ENCODE data around the gene CLK1.
"Not testable (repeated sequence)": the region's sequence is repeated elsewhere in the genome, so short reads cannot be mapped to it uniquely, and the experiment has no call there.

Gene CLK1

GRCh38 chr2:200850512-200851256 lies 13.8 kb downstream of the CLK1 start:
- DNase-seq, result no peak

DNA sequence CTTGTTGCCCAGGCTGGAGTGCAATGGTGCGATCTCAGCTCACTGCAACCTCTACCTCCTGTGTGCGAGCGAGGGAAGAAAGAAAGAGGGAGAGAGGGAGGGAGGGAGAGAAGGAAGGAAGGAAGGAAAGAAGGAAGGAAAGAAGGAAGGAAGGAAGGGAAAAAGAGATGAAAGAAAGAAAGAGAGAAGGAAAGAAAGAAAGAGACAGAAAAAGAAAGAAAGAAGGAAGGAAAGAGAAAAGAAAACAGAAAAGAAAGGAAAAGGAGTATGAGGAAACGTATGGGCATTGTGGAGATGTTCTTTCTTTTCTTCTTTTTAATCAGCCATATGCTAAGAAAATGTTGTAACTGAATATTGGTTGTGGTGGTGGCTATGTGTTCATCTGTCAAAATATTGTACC lies 16.5 kb downstream of the CLK1 start:
- no peak for DNase-seq

- no peak for DNase-seq
These were observed 17.2 kb downstream of the CLK1 start for GRCh38 chr2:200847269-200847668.

DNA sequence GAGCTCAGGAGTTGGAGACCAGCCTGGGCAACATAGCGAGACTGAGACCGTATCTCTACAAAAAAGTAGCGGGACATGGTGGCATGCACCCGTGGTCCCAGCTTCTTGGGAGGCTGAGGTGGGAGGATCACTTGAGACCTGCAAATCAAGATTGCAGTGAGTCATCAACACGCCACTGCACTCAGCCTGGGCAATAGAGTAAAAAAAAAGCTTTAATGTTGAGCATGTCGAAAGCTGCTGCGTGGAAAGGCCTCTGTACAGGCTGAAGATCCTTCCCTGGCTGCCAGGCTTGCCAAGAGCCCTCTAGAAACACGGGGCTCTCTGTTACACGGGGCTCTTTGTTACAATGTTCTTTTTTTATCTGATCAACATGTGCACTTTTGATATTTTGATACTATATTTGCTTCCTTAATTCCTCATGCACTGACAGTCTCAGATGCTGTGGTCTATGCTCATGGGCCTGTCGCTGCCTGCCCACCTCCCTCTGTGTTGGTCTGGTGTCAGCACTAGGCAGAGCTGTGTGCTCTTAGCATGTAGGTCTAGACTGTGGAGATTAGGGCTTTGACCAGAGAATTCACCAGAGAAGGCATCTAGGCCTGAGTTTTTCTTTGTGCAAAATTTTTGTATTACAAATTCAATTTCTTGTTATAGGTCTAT lies 18.7 kb downstream of the CLK1 start:
- DNase-seq, result no peak

- DNase-seq, result no peak
These were observed 19.3 kb downstream of the CLK1 start for GRCh38 chr2:200845194-200845593.

GRCh38 chr2:200843993-200844948 lies 20.2 kb downstream of the CLK1 start:
- DNase-seq, result no peak

DNA sequence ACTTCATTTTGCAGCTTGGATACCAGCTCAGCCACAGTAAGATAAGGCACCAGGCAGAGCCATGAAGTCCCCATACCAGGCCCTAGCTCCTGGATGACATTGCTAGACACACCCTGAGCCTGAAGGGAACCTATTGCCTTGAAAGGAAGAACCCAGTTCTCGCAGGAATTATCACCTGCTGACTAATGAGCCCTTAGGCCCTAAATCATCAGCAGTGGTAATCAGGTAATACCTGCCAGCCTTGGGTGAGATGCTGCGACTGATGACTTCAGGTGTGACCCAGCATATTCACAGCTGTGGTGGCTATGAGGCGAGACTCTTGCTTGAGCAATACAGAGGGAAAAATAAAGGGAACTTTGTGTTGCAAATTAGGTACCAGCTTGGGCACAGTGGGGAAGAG lies 24.9 kb downstream of the CLK1 start:
- no peak for DNase-seq

- DNase-seq, result no peak
These were observed 29.8 kb downstream of the CLK1 start for GRCh38 chr2:200834701-200835100.

DNA sequence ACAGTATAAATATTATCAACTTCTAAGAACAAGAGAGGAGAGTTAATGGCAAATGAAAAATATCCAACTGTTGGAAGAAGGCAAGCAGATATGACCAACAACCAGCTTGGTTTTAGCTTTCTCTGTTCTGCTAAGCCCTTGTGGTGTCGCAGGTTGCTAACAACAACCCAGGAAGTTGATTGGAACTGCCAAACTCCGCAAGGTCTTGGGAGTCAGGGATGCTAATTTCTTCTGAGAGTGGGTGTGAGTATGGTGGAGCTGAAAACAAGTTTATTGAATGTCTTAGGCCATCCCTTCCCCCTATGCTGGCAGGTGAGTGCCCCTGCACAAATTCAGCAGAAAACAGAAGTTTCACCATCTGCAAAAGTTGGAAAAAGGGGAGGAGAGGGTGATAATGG lies 35.2 kb downstream of the CLK1 start:
- no peak for DNase-seq

DNA sequence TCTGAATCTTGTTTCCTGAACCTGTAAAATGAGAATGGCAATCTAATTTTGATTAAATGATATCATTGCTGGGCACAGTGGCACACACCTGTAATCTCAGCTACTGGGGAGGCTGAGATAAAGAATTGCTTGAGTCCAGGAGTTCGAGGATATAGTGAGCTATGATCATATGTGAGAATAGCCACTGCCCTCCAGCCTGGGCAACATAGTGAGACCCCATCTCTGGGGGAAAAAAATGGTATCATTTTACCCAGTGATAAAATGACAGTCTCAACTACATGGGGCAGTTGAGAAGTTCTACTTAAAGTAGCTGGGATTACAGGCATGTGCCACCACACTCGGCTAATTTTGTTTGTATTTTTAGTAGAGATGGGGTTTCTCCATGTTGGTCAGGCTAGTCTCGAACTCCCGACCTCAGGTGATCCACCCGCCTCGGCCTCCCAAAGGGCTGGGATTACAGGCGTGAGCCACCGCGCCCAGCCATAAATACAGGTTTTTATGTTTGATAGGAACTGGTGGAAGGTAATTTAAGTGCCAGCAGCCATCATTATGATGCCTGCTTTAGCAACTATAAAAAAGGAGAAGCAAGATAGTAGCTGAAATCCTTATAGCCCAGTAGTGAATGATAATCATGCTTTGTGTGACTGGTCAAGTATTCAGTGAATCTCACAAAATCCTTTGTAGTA lies 35.7 kb downstream of the CLK1 start:
- no peak for DNase-seq

- no peak for DNase-seq
These were observed 36.4 kb downstream of the CLK1 start for GRCh38 chr2:200828104-200828503.

GRCh38 chr2:200821686-200822245 lies 42.7 kb downstream of the CLK1 start:
- no peak for DNase-seq

GRCh38 chr2:200820573-200821234 lies 43.8 kb downstream of the CLK1 start:
- DNase-seq, result no peak

DNA sequence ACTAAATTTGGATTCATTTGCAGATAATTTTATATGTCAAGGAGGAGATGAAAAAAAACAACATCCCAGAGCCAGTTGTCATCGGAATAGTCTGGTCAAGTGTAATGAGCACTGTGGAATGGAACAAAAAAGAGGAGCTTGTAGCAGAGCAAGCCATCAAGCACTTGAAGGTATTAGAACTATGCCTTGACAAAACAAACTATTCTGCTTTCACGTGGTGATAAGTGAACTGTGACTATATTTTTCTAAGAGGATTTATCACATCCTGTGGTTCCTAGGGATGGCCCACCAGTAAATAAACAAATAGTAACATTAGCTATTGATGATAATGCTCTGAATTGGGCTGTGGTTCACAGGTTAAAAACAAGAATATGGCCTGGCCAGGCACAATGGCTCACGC lies 45.7 kb downstream of the CLK1 start:
- not testable (repeated sequence) for DNase-seq

- no peak for DNase-seq
These were observed 49.5 kb downstream of the CLK1 start for GRCh38 chr2:200814917-200815316.

GRCh38 chr2:200814276-200814815 lies 50.1 kb downstream of the CLK1 start:
- no peak for DNase-seq

GRCh38 chr2:200812122-200813022 lies 52.1 kb downstream of the CLK1 start:
- no peak for DNase-seq

DNA sequence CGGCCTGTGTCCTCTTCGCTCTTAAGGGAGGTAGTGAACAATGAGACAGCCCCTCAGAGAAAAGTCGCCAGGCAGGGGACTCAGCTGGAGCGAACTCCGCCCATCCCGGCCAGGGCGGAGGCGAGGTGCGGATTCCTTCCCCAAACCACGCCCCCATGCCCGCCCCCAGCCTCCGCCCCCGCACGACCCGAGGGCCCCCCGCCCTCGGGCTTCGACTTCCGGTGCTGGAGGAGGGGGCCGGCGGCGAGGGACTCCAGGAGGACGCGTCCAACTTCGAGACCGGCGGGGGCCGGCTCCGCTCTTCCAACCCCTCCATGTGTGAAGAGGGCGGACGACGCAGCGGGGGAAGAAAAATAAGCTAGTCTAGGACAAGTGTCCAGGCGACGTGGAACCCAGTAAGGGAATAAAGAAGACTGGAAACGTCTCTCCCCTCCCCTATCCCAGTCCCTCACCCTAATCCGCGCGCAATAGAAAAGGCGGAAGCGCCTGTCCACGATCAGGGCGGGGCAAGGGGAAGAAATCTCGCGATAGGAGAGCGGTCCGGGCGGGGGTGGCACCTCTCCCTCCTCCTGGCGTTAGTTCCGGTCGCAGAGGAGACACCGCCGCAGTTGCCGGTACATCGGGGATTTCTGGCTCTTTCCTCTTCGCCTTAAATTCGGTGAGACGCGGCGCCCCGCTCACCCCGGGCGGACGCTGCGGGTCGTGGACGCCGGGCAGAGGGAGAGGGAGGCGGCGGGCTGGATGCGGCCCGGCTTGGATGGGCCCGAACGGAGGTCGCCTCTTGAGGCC lies 52.9 kb downstream of the CLK1 start, which contains the start of gene BZW1:
BZW1 (plus strand) TSS at position 578 of the 789 bp plus-strand sequence. CDS start 1,308 bp downstream, outside the sequence.
- peak; percentile 58 for DNase-seq

GRCh38 chr2:200810998-200811332 lies 53.5 kb downstream of the CLK1 start:
- DNase-seq, result no peak
